Naive thymus-derived CD4-positive, alpha-beta T cell (primary cell): ENCODE measurements around the gene HMGB2. TPM values are rescaled to one million over a fixed set of nuclear protein-coding genes. Genes with fewer than 3 reads are reported as not detected.

Experiments used
- ATAC-seq: fragments of 150-1000 bp; cut with Tn5 transposase; 2 replicates; pipeline ENCODE4 v1.10.0; 2021; ENCODE audit warnings: mild to moderate bottlenecking, moderate library complexity
- CTCF ChIA-PET: fragments of 350-600 bp; sonication (Branson Sonifier 250); formaldehyde crosslinking; loops from one replicate; lab custom pipeline; 2021; ENCODE audit warnings: antibody characterized with exemption; lab: Charles Lee
- POLR2A ChIA-PET: fragments of 350-600 bp; sonication (Branson Sonifier 250); formaldehyde crosslinking; loops from one replicate; lab custom pipeline; 2021; ENCODE audit warnings: antibody characterized with exemption, inconsistent platforms; lab: Charles Lee
- DNase-seq, 9 donors: peaks; one replicate each; pipeline versions ENCODE4 v3.0.0 to v3.0.0-alpha.2; 2020 to 2022; ENCODE audit warnings: mixed read lengths in 1 of 9
- H3K27ac ChIP-seq: one replicate; pipeline ENCODE4 v1.7.0; 2013; ENCODE audit warnings: mild to moderate bottlenecking, low read depth, low read length, moderate library complexity
- H3K27me3 ChIP-seq, 2 donors: one replicate each; pipeline ENCODE4 v1.7.0; 2013; ENCODE audit warnings: low read length in 2 of 2, mild to moderate bottlenecking in 2 of 2, moderate library complexity in 2 of 2; ENCODE audit not compliant: control insufficient read depth in 2 of 2, insufficient read depth in 2 of 2
- H3K36me3 ChIP-seq, 3 experiments: 1 replicate in 2 of 3; 2 replicates in 1 of 3; pipeline ENCODE4 v1.7.0; 2013; ENCODE audit warnings: low read length in 3 of 3, mild to moderate bottlenecking in 3 of 3, moderate library complexity in 1 of 3; ENCODE audit not compliant: insufficient read depth in 3 of 3, control insufficient read depth in 2 of 3
- H3K4me1 ChIP-seq, 2 donors: one replicate each; pipeline ENCODE4 v1.7.0; 2013; ENCODE audit warnings: low read length in 2 of 2, mild to moderate bottlenecking in 2 of 2, moderate library complexity in 1 of 2; ENCODE audit not compliant: control insufficient read depth in 2 of 2, insufficient read depth in 2 of 2
- H3K4me3 ChIP-seq: 2 replicates; pipeline ENCODE4 v1.7.0; 2013; ENCODE audit warnings: mild to moderate bottlenecking, low read length
- H3K9me3 ChIP-seq, 3 experiments: 1 replicate in 2 of 3; 2 replicates in 1 of 3; pipeline ENCODE4 v1.7.0; 2013; ENCODE audit warnings: low read length in 3 of 3; ENCODE audit not compliant: control insufficient read depth in 2 of 3
- H3K27ac Mint-ChIP-seq, 9 donors: one replicate each; pipeline ENCODE4 v1.8.0; 2020 to 2022; ENCODE audit warnings: mixed read lengths in 9 of 9, mild to moderate bottlenecking in 8 of 9, moderate library complexity in 5 of 9, inconsistent platforms in 2 of 9
- H3K27me3 Mint-ChIP-seq, 5 donors: one replicate each; pipeline ENCODE4 v1.8.0; 2021 to 2022; ENCODE audit warnings: mixed read lengths in 5 of 5, mild to moderate bottlenecking in 1 of 5
- H3K36me3 Mint-ChIP-seq, 5 donors: one replicate each; pipeline ENCODE4 v1.8.0; 2020 to 2022; ENCODE audit warnings: mixed read lengths in 5 of 5, mild to moderate bottlenecking in 3 of 5, inconsistent platforms in 1 of 5
- H3K4me1 Mint-ChIP-seq, 7 donors: one replicate each; pipeline ENCODE4 v1.8.0; 2020 to 2022; ENCODE audit warnings: mixed read lengths in 7 of 7, mild to moderate bottlenecking in 3 of 7, inconsistent platforms in 1 of 7
- H3K4me3 Mint-ChIP-seq, 10 donors: one replicate each; pipeline ENCODE4 v1.8.0; 2020 to 2022; ENCODE audit warnings: mild to moderate bottlenecking in 10 of 10, mixed read lengths in 10 of 10, moderate library complexity in 6 of 10, inconsistent platforms in 2 of 10
- H3K9me3 Mint-ChIP-seq, 11 donors: one replicate each; pipeline ENCODE4 v1.8.0; 2020 to 2022; ENCODE audit warnings: mixed read lengths in 11 of 11, mild to moderate bottlenecking in 4 of 11, inconsistent platforms in 1 of 11, moderate library complexity in 1 of 11
- intact Hi-C, 2 donors: fragments of 100-400 bp; cut with micrococcal nuclease; formaldehyde crosslinking; loops; one replicate each; pipeline ENCODE4 v1.15.1; 2023
- polyA plus RNA-seq, 2 donors: library from polyadenylated mRNA; unstranded; fragments of 300-500 nt; fragmentation: Illumina TruSeq; gene quantifications; one replicate each; pipeline ENCODE4 v1.2.3, GENCODE V29; 2021
- total RNA-seq, 6 experiments: library from RNA in 5 of 6; stranded (reverse) in 5 of 6; gene quantifications; 1 replicate in 5 of 6; 2 replicates in 1 of 6; pipeline ENCODE4 v1.2.3 and lab custom pipeline; 2021 to 2026

Gene HMGB2
- total and polyA plus RNA-seq, 7 experiments from 2014 or later, result 89.3 to 542 (median 143) TPM

DNA sequence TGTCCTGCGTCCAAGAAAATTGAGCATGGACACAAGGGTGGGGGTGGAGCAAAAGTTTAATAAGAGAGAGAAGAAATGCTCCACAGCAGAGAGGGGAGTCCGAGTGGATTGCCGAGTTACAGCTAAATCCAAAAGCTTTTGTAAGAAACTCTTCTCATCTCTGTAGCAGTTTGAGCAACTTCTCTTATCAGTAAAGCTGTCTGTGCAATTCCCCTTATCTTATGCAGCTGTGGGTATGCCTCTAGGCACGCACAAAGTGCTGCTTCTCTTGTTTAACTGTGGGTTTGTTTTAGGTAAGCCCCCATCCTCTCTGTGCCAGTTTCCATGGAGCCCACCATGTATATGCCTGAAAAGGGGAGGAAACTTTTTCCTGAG is 44.8 kb downstream of the HMGB2 start:
- ATAC-seq, result peak; percentile 20
- Mint-ChIP-seq H3K36me3 (peaks cover 0 to 19% (median 12%) of the 10 kb centered on the region in 5 donors), H3K27ac (peak overlapping the region in 6 of 9 donors; percentile 0 to 81 (median 60)), H3K4me3 (peak overlapping the region; percentile 40 to 83 (median 64)), H3K4me1 (peaks cover 9 to 22% (median 16%) of the 10 kb centered on the region in 7 donors), H3K27me3 (no peaks in the 10 kb centered on the region), H3K9me3 (peaks cover 0 to 30% (median 6%) of the 10 kb centered on the region in 11 donors)
- Histone ChIP-seq H3K27ac (no peak overlapping the region), H3K36me3 (no peaks in the 10 kb centered on the region), H3K9me3 (peaks cover 0 to 11% (median 0%) of the 10 kb centered on the region in 3 experiments), H3K27me3 (no peaks in the 10 kb centered on the region), H3K4me3 (peak overlapping the region; percentile 11), H3K4me1 (peaks cover 0 to 6% of the 10 kb centered on the region in 2 donors)
- DNase-seq, result no peak
- CTCF ChIA-PET, result interaction anchor here (0.5 to 1.5 kb wide), 3 partner anchors 9 to 275 kb away, joined by 3 to 6 read pairs (median 4); no protein-coding TSS in a partner anchor
- intact Hi-C loops, result loop anchor here in 1 of 2 donors (2.0 kb wide), 1 partner anchor 45 kb away; the partner anchor contains the start of gene HMGB2
- POLR2A ChIA-PET, result no interaction called here

DNA sequence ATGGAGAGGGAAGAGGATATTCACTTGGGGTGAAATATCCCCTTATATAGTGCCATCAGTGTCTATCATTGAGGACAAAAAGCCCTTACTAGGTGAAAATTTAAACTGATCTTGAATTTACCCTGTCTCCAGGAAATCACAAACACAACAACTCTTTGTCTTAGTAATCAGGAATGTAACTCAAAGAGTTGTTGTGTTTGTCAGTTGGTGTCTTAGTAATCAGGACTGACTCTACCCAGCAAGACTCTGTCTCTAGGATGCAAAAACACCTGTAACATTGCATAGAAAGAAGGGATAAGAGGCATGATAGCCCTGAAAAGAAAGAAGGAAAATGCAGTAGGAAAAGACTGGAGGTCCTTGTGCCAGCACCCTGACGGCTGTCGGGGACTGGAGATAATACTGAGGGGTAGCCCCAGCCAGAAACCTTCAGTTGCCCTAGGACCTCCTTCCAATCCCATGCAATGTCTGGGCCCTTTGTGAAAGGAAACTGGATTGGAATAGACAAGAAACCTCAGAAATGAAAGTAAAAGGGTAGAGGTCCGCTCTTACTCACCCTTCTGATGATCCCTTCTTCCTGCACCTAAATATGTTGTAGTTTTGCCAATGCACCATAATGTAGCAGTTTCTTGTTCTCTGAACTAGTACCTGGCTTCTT is 45.3 kb downstream of the HMGB2 start:
- DNase-seq (no peak), ATAC-seq (no peak)
- Histone ChIP-seq H3K4me3 (peak overlapping the region; percentile 11), H3K27me3 (no peaks in the 10 kb centered on the region), H3K36me3 (no peaks in the 10 kb centered on the region), H3K4me1 (peaks cover 0 to 6% of the 10 kb centered on the region in 2 donors), H3K9me3 (peaks cover 0 to 11% (median 0%) of the 10 kb centered on the region in 3 experiments), H3K27ac (no peak overlapping the region)
- Mint-ChIP-seq H3K4me3 (peak overlapping the region; percentile 40 to 83 (median 64)), H3K27me3 (no peaks in the 10 kb centered on the region), H3K4me1 (peaks cover 9 to 22% (median 16%) of the 10 kb centered on the region in 7 donors), H3K9me3 (peaks cover 0 to 35% (median 6%) of the 10 kb centered on the region in 11 donors), H3K36me3 (peaks cover 0 to 23% (median 16%) of the 10 kb centered on the region in 5 donors), H3K27ac (peak overlapping the region in 7 of 9 donors; percentile 0 to 81 (median 23))
- intact Hi-C loops, result loop anchor here (1.0 to 2.0 kb wide), 4 partner anchors 12 to 205 kb away; partner anchors contain the start of gene HMGB2 (in 1 of the 2)
- CTCF ChIA-PET, result interaction anchor here (0.5 to 1.7 kb wide), 4 partner anchors 12 to 275 kb away, joined by 3 to 7 read pairs (median 5); no protein-coding TSS in a partner anchor
- POLR2A ChIA-PET, result no interaction called here

DNA sequence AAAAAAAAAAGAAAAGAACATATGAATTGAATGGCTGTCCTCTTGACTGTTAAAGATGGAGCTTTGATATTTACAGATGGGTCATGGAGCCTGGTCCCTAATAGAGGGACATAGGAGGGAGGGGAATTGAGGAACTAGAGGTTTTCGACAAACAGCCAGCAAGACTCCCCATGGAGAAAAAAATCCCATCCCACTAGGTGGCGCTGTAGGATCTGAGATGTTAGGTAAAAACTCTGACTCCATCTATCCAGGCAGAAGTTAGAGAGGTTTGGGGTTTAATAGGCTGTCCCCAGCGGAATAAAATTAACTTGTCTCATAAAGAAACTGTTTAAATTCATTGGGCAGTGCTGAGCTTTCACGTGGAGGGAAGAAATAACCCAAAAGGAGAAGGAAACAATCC is 45.9 kb downstream of the HMGB2 start:
- Mint-ChIP-seq H3K4me3 (peak overlapping the region in 7 of 10 donors; percentile 15 to 83 (median 55)), H3K27me3 (no peaks in the 10 kb centered on the region), H3K27ac (peak overlapping the region in 5 of 9 donors; percentile 5 to 81 (median 23)), H3K36me3 (peaks cover 0 to 28% (median 19%) of the 10 kb centered on the region in 5 donors), H3K4me1 (peaks cover 9 to 22% (median 16%) of the 10 kb centered on the region in 7 donors), H3K9me3 (peaks cover 0 to 41% (median 6%) of the 10 kb centered on the region in 11 donors)
- CTCF ChIA-PET, result interaction anchor here (0.8 to 1.7 kb wide), 4 partner anchors 11 to 206 kb away, joined by 3 to 7 read pairs (median 4); no protein-coding TSS in a partner anchor
- peaks cover 0 to 11% (median 0%) of the 10 kb centered on the region in 3 experiments for H3K9me3 ChIP-seq
- peaks cover 0 to 6% of the 10 kb centered on the region in 2 donors for H3K4me1 ChIP-seq
- intact Hi-C loops, result loop anchor here (1.0 to 2.0 kb wide), 4 partner anchors 13 to 206 kb away; partner anchors contain the start of gene HMGB2 (in 1 of the 2)
- ATAC-seq (peak; percentile 63), DNase-seq (peak; percentile 22 to 68 (median 44))
- POLR2A ChIA-PET, result no interaction called here
- no peak overlapping the region for H3K27ac ChIP-seq
- no peaks in the 10 kb centered on the region for H3K36me3 ChIP-seq
- no peak overlapping the region for H3K4me3 ChIP-seq
- H3K27me3 ChIP-seq, result no peaks in the 10 kb centered on the region

DNA sequence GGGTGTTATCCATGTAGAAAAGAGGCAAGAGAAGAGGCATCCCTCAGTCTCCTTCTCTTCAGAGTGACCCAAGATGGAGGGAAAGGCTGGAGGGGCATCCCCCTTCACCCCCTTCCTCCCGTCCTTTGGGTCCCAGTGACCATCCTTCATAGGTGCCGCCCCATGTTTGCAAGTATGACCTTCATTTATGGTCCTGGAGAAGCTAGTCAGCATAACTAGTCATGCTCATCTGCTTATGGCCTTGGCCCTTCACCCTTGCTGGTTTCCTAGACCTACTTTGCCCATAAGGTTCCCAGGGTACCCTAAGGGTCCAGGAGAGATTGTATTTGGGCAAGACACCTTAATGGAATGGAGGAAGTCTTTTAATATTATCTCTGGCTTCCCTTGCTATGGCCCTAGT is 46.7 kb downstream of the HMGB2 start:
- peaks cover 9 to 22% (median 16%) of the 10 kb centered on the region in 7 donors for H3K4me1 Mint-ChIP-seq
- H3K4me3 Mint-ChIP-seq, result no peak overlapping the region
- H3K27me3 Mint-ChIP-seq, result no peaks in the 10 kb centered on the region
- CTCF ChIA-PET, result interaction anchor here (0.8 to 1.7 kb wide), 4 partner anchors 10 to 207 kb away, joined by 3 to 7 read pairs (median 4); no protein-coding TSS in a partner anchor
- peaks cover 0 to 15% (median 0%) of the 10 kb centered on the region in 3 experiments for H3K9me3 ChIP-seq
- H3K27me3 ChIP-seq, result no peaks in the 10 kb centered on the region
- H3K27ac ChIP-seq, result no peak overlapping the region
- H3K4me3 ChIP-seq, result no peak overlapping the region
- DNase-seq, result no peak
- no peak overlapping the region for H3K27ac Mint-ChIP-seq
- POLR2A ChIA-PET, result no interaction called here
- intact Hi-C loops, result no loop called here
- peaks cover 0 to 34% (median 22%) of the 10 kb centered on the region in 5 donors for H3K36me3 Mint-ChIP-seq
- H3K4me1 ChIP-seq, result peaks cover 0 to 6% of the 10 kb centered on the region in 2 donors
- no peaks in the 10 kb centered on the region for H3K36me3 ChIP-seq
- peaks cover 0 to 49% (median 6%) of the 10 kb centered on the region in 11 donors for H3K9me3 Mint-ChIP-seq
- ATAC-seq, result no peak

DNA sequence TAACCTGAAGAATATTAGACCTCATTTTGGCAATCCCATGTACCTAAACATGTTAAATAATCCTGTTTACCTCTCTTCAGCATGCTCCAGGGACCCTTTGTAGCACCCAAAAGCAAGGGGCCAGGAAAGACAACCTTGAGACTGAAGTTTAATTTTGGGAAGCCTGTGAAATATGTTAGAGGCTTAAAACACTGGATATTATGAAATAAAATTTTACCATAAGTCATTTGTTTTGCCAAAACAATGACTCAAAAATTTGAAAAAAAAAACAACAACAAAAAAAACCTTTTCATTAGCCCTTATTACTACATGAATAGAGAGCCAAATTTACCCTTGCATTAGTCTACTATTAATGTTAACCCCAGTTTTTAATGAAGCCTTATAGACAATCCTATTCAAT is 49.7 kb downstream of the HMGB2 start:
- intact Hi-C loops, result no loop called here
- H3K4me1 Mint-ChIP-seq, result peaks cover 13 to 25% (median 14%) of the 10 kb centered on the region in 7 donors
- no peaks in the 10 kb centered on the region for H3K27me3 ChIP-seq
- H3K27ac Mint-ChIP-seq, result no peak overlapping the region
- no peaks in the 10 kb centered on the region for H3K27me3 Mint-ChIP-seq
- no peak overlapping the region for H3K4me3 ChIP-seq
- no peak for DNase-seq
- POLR2A ChIA-PET, result no interaction called here
- no peak for ATAC-seq
- H3K4me1 ChIP-seq, result peaks cover 0 to 6% of the 10 kb centered on the region in 2 donors
- peaks cover 0 to 5% (median 0%) of the 10 kb centered on the region in 3 experiments for H3K36me3 ChIP-seq
- H3K36me3 Mint-ChIP-seq, result peaks cover 4 to 60% (median 46%) of the 10 kb centered on the region in 5 donors
- H3K27ac ChIP-seq, result no peak overlapping the region
- CTCF ChIA-PET, result no interaction called here
- no peak overlapping the region for H3K4me3 Mint-ChIP-seq
- H3K9me3 Mint-ChIP-seq, result peaks cover 0 to 70% (median 15%) of the 10 kb centered on the region in 11 donors
- H3K9me3 ChIP-seq, result peaks cover 0 to 17% (median 0%) of the 10 kb centered on the region in 3 experiments

DNA sequence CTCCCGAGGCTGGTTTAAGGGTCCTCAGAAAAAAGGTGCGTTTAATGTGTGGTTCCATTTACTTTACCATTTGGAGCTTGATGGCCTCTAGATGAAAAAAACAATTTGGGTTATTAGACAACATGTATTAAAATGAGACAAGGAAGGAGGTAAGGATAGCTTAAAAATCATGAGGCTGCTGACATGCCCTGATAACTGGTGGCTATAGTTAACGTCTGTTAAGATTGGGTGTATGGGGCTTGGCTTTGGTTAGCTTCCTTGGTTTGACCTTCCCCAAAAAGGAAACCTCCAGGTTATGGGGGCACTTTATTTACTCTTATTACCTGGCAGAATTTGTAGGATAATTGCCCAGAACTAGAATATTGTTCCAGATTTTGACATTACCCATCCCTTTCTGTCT is 51.5 kb downstream of the HMGB2 start:
- DNase-seq (no peak), ATAC-seq (no peak)
- Mint-ChIP-seq H3K9me3 (peaks cover 0 to 70% (median 14%) of the 10 kb centered on the region in 11 donors), H3K27me3 (no peaks in the 10 kb centered on the region), H3K4me1 (peaks cover 0 to 12% (median 0%) of the 10 kb centered on the region in 7 donors), H3K36me3 (peaks cover 2 to 71% (median 61%) of the 10 kb centered on the region in 5 donors), H3K4me3 (no peak overlapping the region), H3K27ac (no peak overlapping the region)
- intact Hi-C loops, result no loop called here
- ChIA-PET CTCF (interaction anchor here (0.7 kb wide), 1 partner anchor 19 kb away, joined by 3 read pairs; no protein-coding TSS in a partner anchor), POLR2A (no interaction called here)
- H3K4me1 ChIP-seq, result no peaks in the 10 kb centered on the region
- H3K9me3 ChIP-seq, result peaks cover 0 to 17% (median 0%) of the 10 kb centered on the region in 3 experiments
- H3K27ac ChIP-seq, result no peak overlapping the region
- no peak overlapping the region for H3K4me3 ChIP-seq
- H3K27me3 ChIP-seq, result no peaks in the 10 kb centered on the region
- peaks cover 0 to 5% (median 0%) of the 10 kb centered on the region in 3 experiments for H3K36me3 ChIP-seq
